ENCODE data around the gene RAPGEF6.
"Not testable (repeated sequence)": the region's sequence is repeated elsewhere in the genome, so short reads cannot be mapped to it uniquely, and the experiment has no call there.

Gene RAPGEF6

DNA sequence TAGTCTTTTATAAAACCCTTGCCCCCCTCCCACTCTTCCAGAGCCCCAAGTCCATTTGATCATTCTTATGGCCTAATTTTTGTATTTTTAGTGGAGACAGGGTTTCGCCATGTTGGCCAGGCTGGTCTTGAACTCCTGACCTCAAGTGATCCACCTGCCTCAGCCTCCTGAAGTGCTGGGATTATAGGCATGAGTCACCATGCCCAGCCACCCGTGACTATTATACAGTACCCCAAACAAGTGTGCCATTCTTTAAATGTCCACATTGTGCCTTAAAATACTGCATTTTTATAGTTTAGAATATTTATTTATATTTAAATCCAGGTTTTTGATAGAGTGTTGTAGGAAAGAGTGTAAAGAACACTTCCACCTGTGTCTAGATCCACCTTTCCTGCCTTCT lies 254.8 kb downstream of the RAPGEF6 start:
- DNase-seq: not testable (repeated sequence)

DNA sequence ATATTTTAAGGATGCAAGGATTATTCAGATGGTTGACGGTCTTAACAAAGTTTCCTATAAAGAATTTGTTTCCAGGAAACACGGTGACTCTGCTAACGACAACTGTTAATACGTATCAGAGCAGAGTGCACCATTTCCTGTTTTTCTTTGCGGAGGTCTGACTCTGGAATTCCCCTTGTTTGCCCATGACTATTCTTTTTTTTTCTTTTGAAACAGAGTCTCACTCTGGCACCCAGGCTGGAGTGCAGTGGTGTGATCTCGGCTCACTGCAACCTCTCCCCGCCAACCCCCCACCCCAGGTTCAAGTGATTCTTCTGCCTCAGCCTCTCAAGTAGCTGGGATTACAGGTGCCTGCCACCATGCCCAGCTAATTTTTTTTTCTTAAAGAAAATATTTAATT lies 255.3 kb downstream of the RAPGEF6 start:
- DNase-seq: no peak

DNA sequence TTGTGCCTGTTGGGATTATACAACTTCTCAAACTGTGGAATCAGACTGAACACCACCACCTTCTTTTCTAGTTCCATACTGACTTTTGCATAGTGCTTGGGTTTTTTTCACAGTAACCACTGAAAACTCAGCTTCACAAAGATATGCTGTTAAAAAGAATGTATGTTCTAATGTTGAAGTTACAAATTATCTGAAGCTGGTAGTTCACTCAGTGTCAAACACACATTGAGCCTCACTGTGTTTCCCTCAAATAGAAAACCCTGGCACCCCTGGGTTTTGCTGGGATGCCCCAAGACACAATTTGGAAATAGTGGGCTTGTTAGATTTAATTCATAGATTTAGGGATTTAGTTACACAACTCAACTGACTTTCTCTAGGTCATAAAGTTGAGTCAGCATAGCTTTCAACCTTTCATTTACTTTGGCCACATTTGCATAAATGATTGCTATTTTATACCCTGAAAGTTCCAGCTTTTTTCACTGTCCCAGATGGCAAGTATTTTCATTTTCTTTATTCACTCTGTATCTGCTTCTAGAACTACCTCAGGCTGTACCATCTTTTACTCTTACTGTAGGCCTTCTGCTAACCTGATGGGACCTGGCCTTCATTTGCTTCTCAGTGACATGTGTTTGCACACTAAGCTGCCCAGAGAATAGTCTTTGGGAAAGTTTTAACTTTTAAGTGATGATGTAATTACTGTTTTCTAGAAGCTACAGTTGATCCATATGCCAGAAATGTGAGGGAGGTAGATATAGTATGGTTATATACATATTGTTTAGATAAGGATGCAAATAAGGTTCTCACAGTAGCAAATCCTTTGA lies 256.1 kb downstream of the RAPGEF6 start:
- DNase-seq: no peak

DNA sequence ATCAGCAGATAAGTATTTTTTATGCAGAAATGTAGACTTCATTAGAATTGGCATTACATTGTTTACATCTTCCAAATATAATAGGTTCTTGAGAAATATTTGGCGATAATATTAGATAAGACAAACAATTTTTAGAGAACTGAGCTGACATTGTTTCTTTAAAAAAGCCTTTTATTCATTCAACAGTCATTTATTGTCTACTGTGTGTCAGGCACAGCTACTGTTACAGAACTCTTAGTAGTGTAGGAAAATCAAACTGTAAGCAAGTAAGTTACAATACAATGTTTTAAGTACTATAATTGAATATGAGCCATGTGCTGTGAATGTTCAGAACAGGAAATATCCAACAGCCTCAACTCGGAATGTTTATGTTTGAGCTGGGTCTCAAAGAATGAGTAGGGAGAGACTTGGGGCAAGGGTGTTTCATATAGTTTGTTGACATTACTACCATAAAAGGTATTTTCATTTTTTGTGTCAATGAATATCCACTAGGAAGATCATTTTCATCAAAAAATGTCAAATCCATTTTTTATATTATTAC lies 257.2 kb downstream of the RAPGEF6 start:
- DNase-seq: no peak

DNA sequence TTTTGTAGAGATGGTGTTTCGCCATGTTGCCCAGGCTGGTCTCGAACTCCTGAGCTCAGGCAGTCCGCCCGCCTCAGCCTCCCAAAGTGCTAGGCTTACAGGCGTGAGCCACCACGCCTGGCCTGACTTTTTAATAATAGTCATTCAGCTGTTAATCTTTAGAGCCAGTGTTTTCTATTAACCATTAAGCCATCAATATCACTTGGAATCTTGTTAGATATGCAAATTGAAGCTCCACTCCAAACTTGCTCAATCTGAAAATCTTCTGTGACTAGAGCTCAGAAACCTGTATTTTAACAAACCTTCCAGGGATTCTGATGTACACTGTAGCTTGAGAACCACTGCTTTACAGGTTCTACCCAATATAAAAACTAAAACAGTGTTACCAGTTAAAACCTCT lies 257.7 kb downstream of the RAPGEF6 start:
- DNase-seq: no peak

DNA sequence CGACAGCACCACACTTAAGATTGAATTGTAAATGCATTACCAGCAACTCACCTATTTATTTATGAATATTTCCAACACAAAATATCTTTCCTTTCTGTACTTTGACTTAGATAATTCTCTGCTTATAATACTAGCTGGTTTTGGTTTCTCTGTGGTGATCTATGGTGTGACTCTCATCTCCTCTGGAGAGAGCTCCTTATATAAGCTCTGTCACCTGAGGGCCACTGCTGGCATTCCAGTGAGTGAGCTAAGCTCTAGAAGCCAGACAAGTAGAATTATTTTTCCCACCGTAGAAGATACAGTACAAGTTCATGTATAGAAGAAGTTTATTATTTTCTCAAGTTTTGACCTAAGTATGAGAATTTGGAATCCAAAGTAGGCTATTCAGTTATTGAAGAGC lies 259.7 kb downstream of the RAPGEF6 start:
- no peak for DNase-seq

Data from NCI-H2081 treated with DMSO at 0.1 percent for 48 hours (cell line).